ENCODE measurements around the gene SRRM5. TPM values are rescaled to one million over a fixed set of nuclear protein-coding genes. Genes with fewer than 3 reads are reported as not detected.
"Not testable (repeated sequence)": the region's sequence is repeated elsewhere in the genome, so short reads cannot be mapped to it uniquely, and the experiment has no call there.

SRRM5 gene
- total RNA-seq, 1 experiment from 2014 or later, result not detected

- no peaks in the 10 kb centered on the region for H3K27me3 ChIP-seq (ENCODE audit: insufficient read depth, low read length)
- no TSS peak for BruUV-seq (replicated peaks)
- no peak overlapping the region for H3K9ac ChIP-seq (ENCODE audit: low read length)
- no peaks in the 10 kb centered on the region for H3K9me2 ChIP-seq (ENCODE audit: insufficient read depth)
- ATAC-seq (no peak), DNase-seq (ENCODE audit: low read depth, low spot score) (no peak)
- no peaks in the 10 kb centered on the region for H3K9me3 ChIP-seq (ENCODE audit: control insufficient read depth in 1 of 2, insufficient read depth in 1 of 2, low read depth in 1 of 2, low read length in 2 of 2)
- RAD21 ChIA-PET (ENCODE audit: low non-redundant PET in 1 of 2, low total read pairs in 2 of 2, uncharacterized antibody in 2 of 2, unreplicated experiment in 2 of 2), result no interaction called here
- no peak for TF ChIP-seq FOSL1 (IDR thresholded peaks at IDR 0.05; ENCODE audit: low read depth)
- no peak for TF ChIP-seq CBX3 (IDR thresholded peaks at IDR 0.05; ENCODE audit: low read depth)
- TF ChIP-seq TCF7L2 (IDR thresholded peaks at IDR 0.05; ENCODE audit: borderline replicate concordance, extremely low read depth, insufficient read depth, insufficient read length), result no peak
- TF ChIP-seq SRF (IDR thresholded peaks at IDR 0.05; ENCODE audit: low read depth), result no peak
- no peak for TF ChIP-seq REST (IDR thresholded peaks at IDR 0.05; ENCODE audit: low read depth)
- no peak for TF ChIP-seq EZH2phosphoT487 (IDR thresholded peaks at IDR 0.05; ENCODE audit: borderline replicate concordance)
- TF ChIP-seq MAX (IDR thresholded peaks at IDR 0.05), result no peak
- no peak for TF ChIP-seq RAD21 (IDR thresholded peaks at IDR 0.05; ENCODE audit: low read depth)
- TF ChIP-seq ZBTB33 (IDR thresholded peaks at IDR 0.05; ENCODE audit: extremely low read depth, insufficient replicate concordance, low read length), result no peak
- H4K20me1 ChIP-seq (ENCODE audit: insufficient read depth), result no peaks in the 10 kb centered on the region
- intact Hi-C loops (cut with micrococcal nuclease), result no loop called here
- H3K79me2 ChIP-seq (ENCODE audit: insufficient read depth, low read length), result no peaks in the 10 kb centered on the region
- POLR2A ChIA-PET, result no interaction called here
- no peak overlapping the region for H3K4me3 ChIP-seq (replicated peaks in 1 of 2; ENCODE audit: low read depth in 1 of 2, low read length in 2 of 2)
- no peak overlapping the region for H3K4me2 ChIP-seq (ENCODE audit: low read length)
- no peak overlapping the region for H2AFZ ChIP-seq (ENCODE audit: low read depth, low read length, poor library complexity, severe bottlenecking)
- CTCF ChIA-PET, result interaction anchor here (1.0 kb wide), 1 partner anchor 82 kb away, joined by 3 read pairs; no protein-coding TSS in a partner anchor
- H3K36me3 ChIP-seq (ENCODE audit: control insufficient read depth in 1 of 2, insufficient read depth in 2 of 2, low read length in 2 of 2), result no peaks in the 10 kb centered on the region; a peak in 1 of 4 replicates
- H3K4me1 ChIP-seq (ENCODE audit: control insufficient read depth in 1 of 2, insufficient read depth in 2 of 2, low read length in 2 of 2), result peaks cover 0 to 4% of the 10 kb centered on the region in 2 experiments; a peak in 1 of 4 replicates
- no peak overlapping the region for H3K27ac ChIP-seq (ENCODE audit: low read depth, low read length)
These were observed 25.5 kb upstream of the SRRM5 start for GRCh38 chr19:43586346-43586745.

- H3K9me2 ChIP-seq (ENCODE audit: insufficient read depth); H3K79me2 ChIP-seq (ENCODE audit: insufficient read depth, low read length); H3K27ac ChIP-seq (ENCODE audit: low read depth, low read length); H2AFZ ChIP-seq (ENCODE audit: low read depth, low read length, poor library complexity, severe bottlenecking); H3K36me3 ChIP-seq (ENCODE audit: control insufficient read depth in 1 of 2, insufficient read depth in 2 of 2, low read length in 2 of 2); POLR2A ChIA-PET; ATAC-seq; H4K20me1 ChIP-seq (ENCODE audit: insufficient read depth); H3K27me3 ChIP-seq (ENCODE audit: insufficient read depth, low read length); BruUV-seq (replicated peaks); H3K9ac ChIP-seq (ENCODE audit: low read length); H3K4me2 ChIP-seq (ENCODE audit: low read length); H3K4me3 ChIP-seq (replicated peaks in 1 of 2; ENCODE audit: low read depth in 1 of 2, low read length in 2 of 2); H3K9me3 ChIP-seq (ENCODE audit: control insufficient read depth in 1 of 2, insufficient read depth in 1 of 2, low read depth in 1 of 2, low read length in 2 of 2); H3K4me1 ChIP-seq (ENCODE audit: control insufficient read depth in 1 of 2, insufficient read depth in 2 of 2, low read length in 2 of 2); intact Hi-C loops (cut with micrococcal nuclease); DNase-seq (ENCODE audit: low read depth, low spot score); RAD21 ChIA-PET (ENCODE audit: low non-redundant PET in 1 of 2, low total read pairs in 2 of 2, uncharacterized antibody in 2 of 2, unreplicated experiment in 2 of 2): not testable (repeated sequence)
- CTCF ChIA-PET, result interaction anchor here (1.0 kb wide), 1 partner anchor 81 kb away, joined by 3 read pairs; no protein-coding TSS in a partner anchor
These were observed 24.9 kb upstream of the SRRM5 start for GRCh38 chr19:43587029-43587428.

All from HCT116 (cell line).